ENCODE data around the gene AOC2. TPM values are rescaled to one million over a fixed set of nuclear protein-coding genes. Genes with fewer than 3 reads are reported as not detected.

The AOC2 gene
- total and polyA plus RNA-seq, 2 of the 13 experiments (the other 11 are each of a cell fraction or from before 2014, with no cell fraction given), result 1.2 to 3.3 TPM

GRCh38 chr17:42866631-42867575 lies 22.5 kb downstream of the AOC2 start:
- no peak overlapping the region for H2AFZ ChIP-seq (ENCODE audit: low read length)
- no peaks in the 10 kb centered on the region for H3K79me2 ChIP-seq (ENCODE audit: insufficient read depth, low read length)
- intact Hi-C loops (cut with micrococcal nuclease; ENCODE audit: unreplicated experiment) (loop anchor here (2.0 kb wide), 1 partner anchor 14 kb away; no protein-coding TSS in a partner anchor), in situ Hi-C loops (cut with HindIII; ENCODE audit: extremely low pct_ligation_motif_present, low pct_unique_long_range_greater_than_20kb) (no loop called here)
- peak overlapping the region in 2 of 3 experiments; percentile 18 to 44; a peak in 4 of 6 replicates for H3K4me3 ChIP-seq (replicated peaks in 1 of 3; ENCODE audit: insufficient read depth in 1 of 3, low read depth in 2 of 3, low read length in 3 of 3)
- H3K4me1 ChIP-seq (ENCODE audit: insufficient read depth, low read length), result peaks cover 73% of the 10 kb centered on the region
- no TSS peak for BruUV-seq (replicated peaks)
- no peaks in the 10 kb centered on the region for H3K27me3 ChIP-seq (ENCODE audit: control insufficient read depth in 1 of 2, insufficient read depth in 2 of 2, low read length in 2 of 2)
- peaks cover 9% of the 10 kb centered on the region for H3K9me3 ChIP-seq (ENCODE audit: low read length)
- DNase-seq (ENCODE audit: low spot score) (peak; percentile 68), FAIRE-seq (peak; percentile 93), ATAC-seq (peak; percentile 60)
- peak overlapping the region; percentile 62 for H3K27ac ChIP-seq (ENCODE audit: extremely low read length, insufficient read depth, low read length)
- ChIA-PET POLR2A (interaction anchor here (0.5 to 3.8 kb wide), 16 partner anchors 12 to 484 kb away, joined by 3 to 36 read pairs (median 12); partner anchors contain the start of genes AOC3, BECN1, RPL27 and WNK4), CTCF (ENCODE audit: low intra/inter-chr PET ratio, low total read pairs) (no interaction called here)
- H4K20me1 ChIP-seq (ENCODE audit: insufficient read depth, low read length), result no peaks in the 10 kb centered on the region
- WGBS (ENCODE audit: low lambda C conversion rate), result under 1% methylated on average over 8 of the region's 12 CpGs
- H3K36me3 ChIP-seq (replicated peaks in 1 of 2; ENCODE audit: control insufficient read depth in 1 of 2, insufficient read depth in 2 of 2, low read length in 2 of 2), result no peaks in the 10 kb centered on the region
- H3K4me2 ChIP-seq (ENCODE audit: low read depth, low read length), result peak overlapping the region; percentile 79
- H3K9ac ChIP-seq (ENCODE audit: insufficient read depth, low read depth, low read length), result 0 out of 2 replicates have a peak overlapping the region, but pooled peaks have one; percentile 25
- TF ChIP-seq ZNF768 (CRISPR knock-in tag; IDR thresholded peaks at IDR 0.05) (no peak), NR2F2 (IDR thresholded peaks at IDR 0.05; ENCODE audit: borderline replicate concordance, low read depth) (peak; percentile 99), ZNF282 (IDR thresholded peaks at IDR 0.05; ENCODE audit: partially characterized antibody) (no peak), ZUFSP (CRISPR knock-in tag; IDR thresholded peaks at IDR 0.05; ENCODE audit: borderline replicate concordance) (no peak), ATAD3A (CRISPR knock-in tag; IDR thresholded peaks at IDR 0.05) (no peak), MIER2 (CRISPR knock-in tag; IDR thresholded peaks at IDR 0.05) (peak; percentile 6; the same call in 1 of the 2 replicates), ZNF160 (CRISPR knock-in tag; IDR thresholded peaks at IDR 0.05) (no peak), PTBP1 (IDR thresholded peaks at IDR 0.05; ENCODE audit: low read depth, low read length, poor library complexity, severe bottlenecking) (no peak), ZNF784 (CRISPR knock-in tag; IDR thresholded peaks at IDR 0.05; ENCODE audit: borderline replicate concordance) (0 out of 2 replicates have a peak, but pooled peaks have one; percentile 22), DRAP1 (CRISPR knock-in tag; IDR thresholded peaks at IDR 0.05) (no peak), AHR (CRISPR knock-in tag; IDR thresholded peaks at IDR 0.05) (no peak), ZSCAN29 (CRISPR knock-in tag; conservative IDR thresholded peaks at IDR 0.05) (peak; percentile 72; the same call in 1 of the 2 replicates), ZNF609 (CRISPR knock-in tag; IDR thresholded peaks at IDR 0.05; ENCODE audit: borderline replicate concordance) (peak; percentile 97)

All from HepG2 (cell line).